ENCODE measurements around the gene PRPF40A.
A peak's percentile ranks its signal among the peaks of the same experiment; 100 is the strongest.

The PRPF40A gene

DNA sequence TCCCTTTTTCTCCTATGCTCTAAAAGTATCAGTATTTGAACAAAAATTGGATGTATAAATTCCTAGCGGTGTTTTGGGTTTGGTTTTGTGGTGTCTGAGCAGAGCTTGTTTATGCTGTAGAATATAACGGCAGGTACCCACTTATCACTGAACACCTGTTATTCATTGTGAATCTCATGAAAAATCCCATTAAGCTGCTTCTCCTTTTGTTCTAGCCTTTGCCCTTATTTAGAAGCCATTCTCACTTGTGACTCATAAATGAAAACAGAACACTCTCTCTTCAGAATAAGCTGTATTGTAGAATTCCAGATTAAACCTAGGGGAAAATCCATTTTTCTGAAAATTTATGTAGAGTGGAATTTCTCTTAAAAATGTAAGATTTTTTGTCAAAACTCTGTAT is 104.0 kb downstream of the PRPF40A start:
- no peak for DNase-seq

DNA sequence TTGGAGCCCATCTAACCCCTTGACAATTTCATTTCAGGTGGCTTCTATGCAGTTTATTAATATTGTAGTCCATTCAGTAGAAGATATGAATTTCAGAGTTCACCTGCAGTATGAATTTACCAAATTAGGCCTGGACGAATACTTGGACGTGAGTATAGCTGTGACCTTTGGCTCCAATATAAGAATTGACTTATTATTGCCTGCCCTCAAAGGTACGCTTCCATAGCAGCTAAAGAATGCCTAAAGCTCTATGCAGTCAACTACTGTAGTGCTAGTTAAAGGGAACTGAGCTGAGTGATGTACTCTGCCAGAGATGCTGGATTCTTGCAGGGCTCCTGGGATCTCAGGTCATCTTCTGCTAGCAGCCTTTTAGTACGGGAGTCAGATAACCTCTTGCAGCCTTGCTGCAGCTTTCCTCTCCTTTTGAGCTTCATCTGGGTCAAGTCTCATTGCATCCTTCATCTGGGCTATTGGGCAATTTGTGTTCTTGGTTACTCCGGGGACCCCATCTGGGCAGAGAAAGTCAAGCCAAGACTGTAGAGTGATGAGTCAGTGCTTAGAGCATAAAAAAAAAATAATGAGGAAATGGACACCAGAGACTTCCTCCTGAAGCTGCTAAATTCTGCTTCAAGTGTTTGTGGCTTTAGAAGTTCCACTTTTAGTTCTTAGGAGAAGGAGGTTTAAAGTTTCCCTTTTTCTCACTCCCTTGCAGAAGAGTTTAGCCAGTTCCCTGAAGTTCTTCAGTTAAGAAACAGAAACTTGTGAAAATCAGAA is 105.6 kb downstream of the PRPF40A start:
- peak; percentile 58 for DNase-seq

DNA sequence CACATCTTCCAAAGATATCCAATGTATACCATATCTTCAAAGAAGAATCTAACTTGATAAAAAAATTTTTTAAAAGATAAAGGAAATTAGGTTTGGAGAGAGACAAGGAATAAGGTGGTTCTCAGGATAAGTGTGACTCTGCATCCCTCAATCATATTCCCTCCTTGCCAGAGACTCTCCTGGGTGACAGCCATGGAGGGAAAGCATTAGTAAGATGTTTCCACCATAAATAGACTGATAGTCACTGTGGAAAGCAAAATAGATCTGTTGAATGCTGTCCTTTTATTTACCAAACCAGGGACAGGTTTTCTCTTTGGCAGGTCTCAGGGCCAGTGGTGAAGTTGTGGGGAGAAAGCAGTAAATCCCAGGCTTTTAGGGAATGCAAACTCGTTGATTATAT is 107.6 kb downstream of the PRPF40A start:
- no peak for DNase-seq

GRCh38 chr2:152609154-152609553 is 108.1 kb downstream of the PRPF40A start:
- DNase-seq, result no peak

GRCh38 chr2:152607793-152608300 is 109.4 kb downstream of the PRPF40A start:
- no peak for DNase-seq

- DNase-seq, result no peak
Observed at GRCh38 chr2:152606941-152607340, 110.3 kb downstream of the PRPF40A start.

DNA sequence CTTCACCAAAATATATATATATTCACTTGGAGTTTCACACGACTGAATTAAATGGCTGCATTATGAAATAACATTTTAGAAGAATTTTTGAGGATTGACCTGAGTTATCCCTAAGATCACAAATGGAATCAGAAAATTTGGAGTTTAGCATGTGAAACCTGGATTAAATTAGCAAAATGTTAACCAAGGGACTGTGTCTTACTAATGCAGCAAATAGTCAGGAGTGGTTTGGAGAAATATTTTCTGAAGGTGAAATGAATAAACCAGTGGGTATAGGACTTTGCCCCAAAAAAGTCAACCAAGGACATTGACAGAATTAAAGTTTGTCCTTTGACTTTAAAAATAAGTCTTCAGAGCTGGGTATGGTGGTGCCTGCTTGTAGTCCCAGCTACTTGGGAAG is 111.2 kb downstream of the PRPF40A start:
- no peak for DNase-seq

DNA sequence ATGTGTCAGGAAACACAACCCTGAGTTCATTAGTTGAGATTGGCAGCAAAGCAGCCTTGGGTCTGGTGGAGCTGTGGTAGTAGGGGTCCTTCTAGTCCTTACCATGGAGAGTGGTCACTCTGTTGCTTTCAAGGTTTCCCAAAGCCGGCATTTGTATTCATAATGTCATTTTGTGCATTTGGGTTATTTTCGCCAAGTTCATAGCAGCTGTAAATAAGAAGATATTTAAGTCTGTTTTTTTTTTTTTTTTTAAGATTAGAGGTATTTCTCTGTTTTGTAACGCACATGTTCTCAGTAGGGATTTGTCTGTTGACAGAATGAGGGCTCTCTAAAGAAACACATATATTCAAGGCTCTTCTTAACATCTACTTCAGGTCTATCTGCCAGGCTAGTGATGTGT is 114.1 kb downstream of the PRPF40A start:
- no peak for DNase-seq

DNA sequence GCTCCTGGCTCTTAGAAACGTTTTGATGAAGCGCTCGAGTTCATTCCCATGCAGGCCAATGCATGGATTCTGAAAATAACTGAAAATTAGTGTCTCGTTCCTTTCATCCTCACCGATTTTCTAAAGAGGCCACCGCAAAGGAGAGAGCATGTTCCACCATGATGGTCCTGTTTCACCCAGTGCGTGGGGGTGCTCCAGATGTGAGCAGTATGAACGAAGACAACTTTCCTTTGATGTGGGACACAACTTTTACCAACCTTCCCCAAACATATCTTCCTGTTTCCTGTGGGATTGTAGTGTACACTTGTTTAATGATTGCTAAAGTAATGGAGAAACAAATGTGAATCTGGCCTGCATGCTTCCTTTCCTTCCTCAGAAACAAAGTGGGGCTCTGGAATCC is 114.5 kb downstream of the PRPF40A start:
- DNase-seq, result no peak

Measured in activated CD4-positive, alpha-beta T cell treated with anti-CD3 and anti-CD28 coated beads, Interleukin-10, Interleukin-2, amounts not matched to agents 100 ng/mL and 50 ng/mL, durations not matched to agents 16 hours and 8 hours (primary cell).